ENCODE measurements around the gene SSB.

Gene SSB

DNA sequence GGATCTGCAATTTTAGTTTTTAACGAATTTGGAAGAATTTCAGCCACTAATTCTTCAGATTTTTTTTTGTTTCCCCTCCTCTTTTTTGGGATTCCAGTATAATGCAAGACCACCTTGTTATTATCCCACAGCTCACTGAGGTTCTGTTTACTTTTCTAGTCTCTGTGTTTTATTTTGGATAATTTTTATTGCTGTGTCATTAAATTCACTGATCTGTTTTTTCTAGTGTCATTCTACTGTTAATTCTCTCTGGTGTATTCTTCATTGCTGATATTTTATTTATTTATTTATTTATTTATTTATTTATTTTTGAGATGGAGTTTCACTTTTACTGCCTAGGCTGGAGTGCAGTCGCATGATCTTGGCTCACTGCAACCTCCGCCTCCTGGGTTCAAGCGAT, 60.8 kb downstream of the SSB start:
- no peak overlapping the region for H3K4me2 ChIP-seq (ENCODE audit: low read length)
- H3K27me3 ChIP-seq (ENCODE audit: insufficient read depth, low read length), result no peaks in the 10 kb centered on the region
- H2AFZ ChIP-seq (ENCODE audit: low read length), result no peak overlapping the region
- no peak overlapping the region for H3K9ac ChIP-seq (ENCODE audit: low read length)
- no peaks in the 10 kb centered on the region for H4K20me1 ChIP-seq (ENCODE audit: insufficient read depth, low read length)
- no peaks in the 10 kb centered on the region for H3K4me1 ChIP-seq (ENCODE audit: insufficient read depth, low read length, severe bottlenecking)
- H3K36me3 ChIP-seq (ENCODE audit: insufficient read depth, low read length), result no peaks in the 10 kb centered on the region
- TF ChIP-seq, protein P1, sequence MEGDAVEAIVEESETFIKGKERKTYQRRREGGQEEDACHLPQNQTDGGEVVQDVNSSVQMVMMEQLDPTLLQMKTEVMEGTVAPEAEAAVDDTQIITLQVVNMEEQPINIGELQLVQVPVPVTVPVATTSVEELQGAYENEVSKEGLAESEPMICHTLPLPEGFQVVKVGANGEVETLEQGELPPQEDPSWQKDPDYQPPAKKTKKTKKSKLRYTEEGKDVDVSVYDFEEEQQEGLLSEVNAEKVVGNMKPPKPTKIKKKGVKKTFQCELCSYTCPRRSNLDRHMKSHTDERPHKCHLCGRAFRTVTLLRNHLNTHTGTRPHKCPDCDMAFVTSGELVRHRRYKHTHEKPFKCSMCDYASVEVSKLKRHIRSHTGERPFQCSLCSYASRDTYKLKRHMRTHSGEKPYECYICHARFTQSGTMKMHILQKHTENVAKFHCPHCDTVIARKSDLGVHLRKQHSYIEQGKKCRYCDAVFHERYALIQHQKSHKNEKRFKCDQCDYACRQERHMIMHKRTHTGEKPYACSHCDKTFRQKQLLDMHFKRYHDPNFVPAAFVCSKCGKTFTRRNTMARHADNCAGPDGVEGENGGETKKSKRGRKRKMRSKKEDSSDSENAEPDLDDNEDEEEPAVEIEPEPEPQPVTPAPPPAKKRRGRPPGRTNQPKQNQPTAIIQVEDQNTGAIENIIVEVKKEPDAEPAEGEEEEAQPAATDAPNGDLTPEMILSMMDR (IDR thresholded peaks at IDR 0.05; ENCODE audit: low read length), result no peak
- no peak for TF ChIP-seq EZH2 (IDR thresholded peaks at IDR 0.05; ENCODE audit: borderline replicate concordance, low read length)
- H3K9me3 ChIP-seq (ENCODE audit: low read length), result no peaks in the 10 kb centered on the region
- no peak overlapping the region for H3K27ac ChIP-seq (ENCODE audit: low read depth, low read length, poor library complexity, severe bottlenecking)
- peaks cover 10% of the 10 kb centered on the region; the same call in 1 of the 2 replicates for H3K79me2 ChIP-seq (ENCODE audit: insufficient read depth, low read length)
- no peaks in the 10 kb centered on the region for H3F3A ChIP-seq (ENCODE audit: insufficient read depth, low read length)
- no peaks in the 10 kb centered on the region for H3K9me2 ChIP-seq (ENCODE audit: low read depth, low read length)
- H3K4me3 ChIP-seq (ENCODE audit: low read depth, low read length, poor library complexity, severe bottlenecking), result no peak overlapping the region

DNA sequence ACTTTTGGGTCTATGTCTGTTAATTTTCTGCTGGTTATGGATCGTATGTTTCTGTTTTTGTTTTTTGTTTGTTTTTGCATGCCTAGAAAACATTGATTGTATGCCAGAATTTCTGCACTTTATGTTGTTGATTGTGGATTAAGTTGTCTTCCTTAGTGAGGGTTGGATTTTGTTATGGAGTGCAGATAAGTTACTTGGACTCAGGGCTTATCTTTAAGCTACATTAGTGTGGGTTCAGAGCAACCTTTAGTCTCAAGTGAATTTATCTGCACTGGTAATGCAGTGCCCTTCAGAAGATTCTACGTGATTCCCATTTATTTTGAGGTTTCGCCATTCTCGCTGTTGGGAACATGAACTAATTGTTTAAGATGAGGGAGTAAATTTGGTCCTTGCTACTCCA, 61.5 kb downstream of the SSB start:
- no peaks in the 10 kb centered on the region for H3K27me3 ChIP-seq (ENCODE audit: insufficient read depth, low read length)
- no peaks in the 10 kb centered on the region for H3K9me2 ChIP-seq (ENCODE audit: low read depth, low read length)
- no peaks in the 10 kb centered on the region for H4K20me1 ChIP-seq (ENCODE audit: insufficient read depth, low read length)
- peaks cover 10% of the 10 kb centered on the region; the same call in 1 of the 2 replicates for H3K79me2 ChIP-seq (ENCODE audit: insufficient read depth, low read length)
- H3K4me2 ChIP-seq (ENCODE audit: low read length), result no peak overlapping the region
- no peak overlapping the region for H3K27ac ChIP-seq (ENCODE audit: low read depth, low read length, poor library complexity, severe bottlenecking)
- no peak for TF ChIP-seq EZH2 (IDR thresholded peaks at IDR 0.05; ENCODE audit: borderline replicate concordance, low read length)
- TF ChIP-seq, protein P1 (IDR thresholded peaks at IDR 0.05; ENCODE audit: low read length), result no peak
- H3K4me3 ChIP-seq (ENCODE audit: low read depth, low read length, poor library complexity, severe bottlenecking), result no peak overlapping the region
- H2AFZ ChIP-seq (ENCODE audit: low read length), result no peak overlapping the region
- no peaks in the 10 kb centered on the region for H3F3A ChIP-seq (ENCODE audit: insufficient read depth, low read length)
- no peaks in the 10 kb centered on the region for H3K9me3 ChIP-seq (ENCODE audit: low read length)
- H3K4me1 ChIP-seq (ENCODE audit: insufficient read depth, low read length, severe bottlenecking), result no peaks in the 10 kb centered on the region
- H3K9ac ChIP-seq (ENCODE audit: low read length), result no peak overlapping the region
- no peaks in the 10 kb centered on the region for H3K36me3 ChIP-seq (ENCODE audit: insufficient read depth, low read length)
